PFSK-1 (cell line): ENCODE measurements around the gene TRIM7.

Source experiments
- FOXP2 ChIP-seq: optimal IDR thresholded peaks from 2 replicates; pipeline ENCODE3; 2011; ENCODE audit warnings: borderline replicate concordance, control low read depth, inconsistent platforms; ENCODE audit not compliant: insufficient read depth; ENCODE audit errors: extremely low read length, extremely low read depth
- POLR2AphosphoS5 ChIP-seq: IDR thresholded peaks from 2 replicates; pipeline ENCODE4 v1.6.1; 2012; ENCODE audit warnings: low read depth, mild to moderate bottlenecking, control low read depth, low read length, moderate library complexity
- REST ChIP-seq, 2 experiments: IDR thresholded peaks; 2 replicates each; pipeline versions ENCODE4 v1.6.1 to v1.8.0; 2011 to 2012; ENCODE audit warnings: low read depth in 2 of 2, low read length in 2 of 2, control low read depth in 1 of 2, inconsistent platforms in 1 of 2, mild to moderate bottlenecking in 1 of 2, moderate library complexity in 1 of 2; ENCODE audit not compliant: insufficient read depth in 1 of 2
- SIN3A ChIP-seq: IDR thresholded peaks from 2 replicates; pipeline ENCODE4 v1.6.1; 2012; ENCODE audit warnings: mild to moderate bottlenecking, low read length, moderate library complexity, borderline replicate concordance; ENCODE audit not compliant: insufficient read depth
- TAF1 ChIP-seq: IDR thresholded peaks from 2 replicates; pipeline ENCODE4 v1.6.1; 2012; ENCODE audit warnings: low read length, control low read depth, borderline replicate concordance; ENCODE audit not compliant: insufficient read depth

TRIM7 gene

GRCh38 chr5:181199881-181200638 lies 4.9 kb downstream of the TRIM7 start:
- TF ChIP-seq POLR2AphosphoS5 (no peak), REST (IDR thresholded peaks at IDR 0.05; ENCODE audit: insufficient read depth in 1 of 2, low read depth in 2 of 2, low read length in 2 of 2) (no peak), SIN3A (no peak), FOXP2 (no peak), TAF1 (no peak)

- TF ChIP-seq SIN3A = no peak
- no peak for TF ChIP-seq POLR2AphosphoS5
- TF ChIP-seq REST (IDR thresholded peaks at IDR 0.05; ENCODE audit: insufficient read depth in 1 of 2, low read depth in 2 of 2, low read length in 2 of 2) = no peak
- TF ChIP-seq TAF1 = no peak
- no peak for TF ChIP-seq FOXP2
Observed at GRCh38 chr5:181198905-181199519, 6.0 kb downstream of the TRIM7 start.

GRCh38 chr5:181198106-181198685 lies 6.8 kb downstream of the TRIM7 start:
- no peak for TF ChIP-seq FOXP2
- no peak for TF ChIP-seq REST (IDR thresholded peaks at IDR 0.05; ENCODE audit: insufficient read depth in 1 of 2, low read depth in 2 of 2, low read length in 2 of 2)
- no peak for TF ChIP-seq TAF1

GRCh38 chr5:181197326-181197951 lies 7.6 kb downstream of the TRIM7 start:
- no peak for TF ChIP-seq FOXP2
- no peak for TF ChIP-seq TAF1
- no peak for TF ChIP-seq REST (IDR thresholded peaks at IDR 0.05; ENCODE audit: insufficient read depth in 1 of 2, low read depth in 2 of 2, low read length in 2 of 2)
- TF ChIP-seq SIN3A = no peak
